Measurements from ENCODE around the gene TCF12. TPM values are rescaled to one million over a fixed set of nuclear protein-coding genes. Genes with fewer than 3 reads are reported as not detected.
A peak's percentile ranks its signal among the peaks of the same experiment; 100 is the strongest.

The TCF12 gene
- total and polyA plus RNA-seq, 2 of the 8 experiments (the other 6 are each of a cell fraction or from before 2014, with no cell fraction given): 85.8 to 101 TPM

GRCh38 chr15:57095896-57096295, 177.5 kb downstream of the TCF12 start:
- H4K5ac ChIP-seq (ENCODE audit: insufficient read length, low read depth, low read length): no peak overlapping the region
- H3K36me3 ChIP-seq (ENCODE audit: control insufficient read depth in 2 of 4, insufficient read depth in 4 of 4, low read length in 3 of 4): no peaks in the 10 kb centered on the region; a peak in 2 of 8 replicates
- H3K4me3 ChIP-seq (ENCODE audit: extremely low read depth in 1 of 4, insufficient read depth in 2 of 4, low read depth in 3 of 4, low read length in 4 of 4): no peak overlapping the region
- no peak overlapping the region for H2BK15ac ChIP-seq (ENCODE audit: low read length)
- no peak overlapping the region for H4K8ac ChIP-seq (ENCODE audit: extremely low read depth, insufficient read depth, low read length)
- 64% methylated on average over 4 of the region's 4 CpGs; no CpG with 5 or more reads in 1 of the 2 experiments for WGBS, 2 experiments (ENCODE audit: extremely low coverage in 1 of 2, insufficient coverage in 1 of 2, insufficient read length in 1 of 2, insufficient replicate concordance in 2 of 2, low coverage in 1 of 2, low lambda C conversion rate in 2 of 2, missing lambda C conversion rate in 1 of 2)
- no peak overlapping the region for H3K18ac ChIP-seq (ENCODE audit: extremely low read depth, low read length)
- TF ChIP-seq MAFK (IDR thresholded peaks at IDR 0.05; ENCODE audit: low read depth, low read length): peak; percentile 68
- TF ChIP-seq SRF (IDR thresholded peaks at IDR 0.05; ENCODE audit: low read depth, low read length): no peak
- ChIA-PET CTCF (ENCODE audit: partially characterized antibody) (interaction anchor here (1.0 kb wide), 1 partner anchor 9 kb away, joined by 3 read pairs; no protein-coding TSS in a partner anchor), POLR2A (ENCODE audit: partially characterized antibody) (no interaction called here)
- H2BK20ac ChIP-seq (ENCODE audit: low read length): no peak overlapping the region
- no peak overlapping the region for H3K27ac ChIP-seq (ENCODE audit: low read depth, low read length)
- no peaks in the 10 kb centered on the region; the same call in 1 of the 2 replicates for H3K79me1 ChIP-seq (ENCODE audit: low read depth, low read length)
- no peaks in the 10 kb centered on the region for H3K27me3 ChIP-seq (replicated peaks in 1 of 4; ENCODE audit: control insufficient read depth in 3 of 4, extremely low read depth in 1 of 4, insufficient read depth in 3 of 4, low read length in 3 of 4)
- DNase-seq (ENCODE audit: low read depth in 1 of 2, low spot score in 2 of 2): no peak
- H2AFZ ChIP-seq (ENCODE audit: low read length): no peak overlapping the region
- H3K9me3 ChIP-seq (ENCODE audit: insufficient read depth in 2 of 2, low read depth in 1 of 2, low read length in 1 of 2): no peaks in the 10 kb centered on the region
- no peak overlapping the region for H3K4ac ChIP-seq (replicated peaks; ENCODE audit: insufficient read length, low read depth, low read length)
- H2BK12ac ChIP-seq (ENCODE audit: low read depth, low read length): no peak overlapping the region
- H3K9ac ChIP-seq (replicated peaks in 1 of 4; ENCODE audit: extremely low read depth in 1 of 4, low read depth in 3 of 4, low read length in 3 of 4): no peak overlapping the region
- no peaks in the 10 kb centered on the region for H4K20me1 ChIP-seq (replicated peaks in 1 of 2; ENCODE audit: control insufficient read depth in 1 of 2, insufficient read depth in 2 of 2, low read length in 2 of 2)
- peaks cover 0 to 9% (median 1%) of the 10 kb centered on the region in 4 experiments; a peak in 2 of 7 replicates for H3K4me1 ChIP-seq (replicated peaks in 1 of 4; ENCODE audit: control insufficient read depth in 3 of 4, insufficient read depth in 4 of 4, low read length in 3 of 4)
- H4K91ac ChIP-seq (replicated peaks; ENCODE audit: insufficient read length, low read length): no peak overlapping the region
- H2AK5ac ChIP-seq (ENCODE audit: low read depth, low read length): no peak overlapping the region
- H3K14ac ChIP-seq (ENCODE audit: insufficient read length): no peak overlapping the region
- no peak overlapping the region for H3K56ac ChIP-seq (replicated peaks; ENCODE audit: insufficient read length, low read depth, low read length)
- H3K4me2 ChIP-seq (ENCODE audit: insufficient read depth in 1 of 2, low read depth in 2 of 2, low read length in 2 of 2): no peak overlapping the region
- H2BK5ac ChIP-seq (ENCODE audit: low read depth, low read length): no peak overlapping the region
- peaks cover 0 to 26% of the 10 kb centered on the region in 2 experiments; a peak in 2 of 4 replicates for H3K79me2 ChIP-seq (ENCODE audit: control insufficient read depth in 1 of 2, insufficient read depth in 2 of 2, low read length in 2 of 2)
- H3K23me2 ChIP-seq (ENCODE audit: low read depth, low read length): no peaks in the 10 kb centered on the region
- H3K23ac ChIP-seq (ENCODE audit: insufficient read length): no peak overlapping the region
- FAIRE-seq: no peak
- no peak overlapping the region for H2BK120ac ChIP-seq (replicated peaks; ENCODE audit: low read depth, low read length)
